Measurements from ENCODE around the gene KSR2.

KSR2 gene

GRCh38 chr12:117427211-117427610 is 541.6 kb downstream of the KSR2 start:
- Histone ChIP-seq H3K27ac (no peak overlapping the region), H3K4me3 (ENCODE audit: low read depth, low read length) (no peak overlapping the region), H3K36me3 (replicated peaks) (no peaks in the 10 kb centered on the region), H3K27me3 (replicated peaks) (no peaks in the 10 kb centered on the region)
- DNase-seq, result no peak
- in situ Hi-C loops (cut with HindIII; ENCODE audit: low pct_ligation_motif_present, low sequenced_read_pairs), result no loop called here
- no peak for TF ChIP-seq CTCF (IDR thresholded peaks at IDR 0.05; ENCODE audit: low read depth, low read length, missing control alignments)

GRCh38 chr12:117421987-117422386 is 546.8 kb downstream of the KSR2 start:
- in situ Hi-C loops (cut with HindIII; ENCODE audit: low pct_ligation_motif_present, low sequenced_read_pairs), result no loop called here
- Histone ChIP-seq H3K27me3 (replicated peaks) (no peaks in the 10 kb centered on the region), H3K4me3 (ENCODE audit: low read depth, low read length) (no peak overlapping the region), H3K27ac (no peak overlapping the region), H3K36me3 (replicated peaks) (no peaks in the 10 kb centered on the region)
- no peak for DNase-seq
- TF ChIP-seq CTCF (IDR thresholded peaks at IDR 0.05; ENCODE audit: low read depth, low read length, missing control alignments), result no peak

- Histone ChIP-seq H3K27me3 (replicated peaks) (no peaks in the 10 kb centered on the region), H3K4me3 (ENCODE audit: low read depth, low read length) (no peak overlapping the region), H3K36me3 (replicated peaks) (no peaks in the 10 kb centered on the region), H3K27ac (no peak overlapping the region)
- DNase-seq, result no peak
- in situ Hi-C loops (cut with HindIII; ENCODE audit: low pct_ligation_motif_present, low sequenced_read_pairs), result no loop called here
- no peak for TF ChIP-seq CTCF (IDR thresholded peaks at IDR 0.05; ENCODE audit: low read depth, low read length, missing control alignments)
Observed at GRCh38 chr12:117421068-117421752, 547.6 kb downstream of the KSR2 start.

- no peaks in the 10 kb centered on the region for H3K36me3 ChIP-seq (replicated peaks)
- no peak overlapping the region for H3K4me3 ChIP-seq (ENCODE audit: low read depth, low read length)
- no peak for DNase-seq
- H3K27ac ChIP-seq, result no peak overlapping the region
- H3K27me3 ChIP-seq (replicated peaks), result no peaks in the 10 kb centered on the region
- in situ Hi-C loops (cut with HindIII; ENCODE audit: low pct_ligation_motif_present, low sequenced_read_pairs), result no loop called here
- no peak for TF ChIP-seq CTCF (IDR thresholded peaks at IDR 0.05; ENCODE audit: low read depth, low read length, missing control alignments)
Observed at GRCh38 chr12:117417004-117417403, 551.8 kb downstream of the KSR2 start.

GRCh38 chr12:117412465-117413188 is 556.2 kb downstream of the KSR2 start:
- in situ Hi-C loops (cut with HindIII; ENCODE audit: low pct_ligation_motif_present, low sequenced_read_pairs), result no loop called here
- Histone ChIP-seq H3K27ac (no peak overlapping the region), H3K36me3 (replicated peaks) (no peaks in the 10 kb centered on the region), H3K27me3 (replicated peaks) (no peaks in the 10 kb centered on the region), H3K4me3 (ENCODE audit: low read depth, low read length) (no peak overlapping the region)
- TF ChIP-seq CTCF (IDR thresholded peaks at IDR 0.05; ENCODE audit: low read depth, low read length, missing control alignments), result no peak
- DNase-seq, result no peak

Measured in brain microvascular endothelial cell (primary cell).